Activated CD4-positive, alpha-beta T cell treated with anti-CD3 and anti-CD28 coated beads for 4 hours (primary cell): ENCODE data around the gene FBXO22.
"Not testable (repeated sequence)": the region's sequence is repeated elsewhere in the genome, so short reads cannot be mapped to it uniquely, and the experiment has no call there.

Experiments used
- DNase-seq, 2 donors: peaks; one replicate each; pipeline ENCODE4 v3.0.0-alpha.2; 2020

Gene FBXO22

DNA sequence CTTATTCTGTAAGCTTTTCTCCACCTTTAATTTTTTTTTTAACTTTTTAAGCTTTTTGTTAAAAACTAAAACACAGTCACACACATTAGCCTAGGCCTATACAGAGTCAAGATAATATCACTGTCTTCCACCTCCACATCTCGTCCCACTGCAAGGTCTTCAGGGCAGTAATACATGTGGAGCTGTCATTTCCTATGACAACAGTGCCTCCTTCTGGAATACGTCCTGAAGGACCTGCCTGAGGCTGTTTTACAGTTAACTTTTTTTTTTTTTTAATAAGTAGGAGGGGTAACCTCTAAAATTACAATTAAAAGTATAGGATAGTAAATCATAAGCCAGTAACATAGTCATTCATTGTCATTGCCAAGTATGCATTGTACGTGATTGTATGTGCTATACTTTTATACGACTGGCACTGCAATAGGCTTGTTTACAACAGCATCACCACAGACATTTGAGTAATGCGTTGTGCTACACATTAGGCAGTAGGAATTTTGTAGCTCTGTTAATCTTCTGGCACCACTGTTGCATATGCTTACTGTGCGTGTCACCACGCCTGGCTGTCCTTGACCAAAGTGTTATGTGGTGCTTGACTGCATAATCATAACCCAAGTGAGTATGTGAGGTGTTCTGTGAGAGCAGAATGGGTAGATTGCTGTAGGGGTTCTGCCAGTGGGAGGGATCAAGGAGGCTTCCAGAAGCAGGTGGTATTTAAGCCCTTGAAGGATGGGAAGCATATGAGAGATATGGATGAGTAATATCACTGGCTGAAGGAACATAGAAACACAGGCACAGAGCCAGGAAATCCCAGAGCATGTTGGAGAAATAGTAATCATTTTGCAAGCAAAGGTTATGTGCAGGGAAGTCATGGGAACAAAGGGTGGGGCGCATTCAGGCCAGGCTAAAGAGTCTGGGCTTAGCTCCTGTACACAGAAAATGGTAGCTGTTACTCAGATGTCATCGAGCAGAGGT is 18.3 kb downstream of the FBXO22 start:
- peak in 1 of 2 donors; percentile 14 for DNase-seq

DNA sequence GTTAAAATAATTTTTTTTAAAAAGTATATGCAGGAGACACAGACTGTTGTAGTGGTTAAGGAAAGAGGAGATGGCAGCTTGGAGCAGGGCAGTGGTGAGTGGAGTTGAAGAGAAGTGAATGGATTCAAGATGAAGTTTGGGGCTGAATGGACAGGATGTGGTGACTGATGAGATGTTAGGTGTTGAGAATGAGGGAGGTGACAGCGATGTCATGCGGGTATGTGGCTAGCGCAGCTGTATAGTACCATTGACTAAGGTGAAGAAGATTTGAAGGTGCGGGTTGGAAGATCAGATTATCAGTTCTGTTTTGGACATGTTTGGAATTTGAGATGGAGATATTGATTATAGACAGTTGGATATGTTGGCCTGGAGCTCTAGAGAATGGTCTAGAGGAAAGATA is 20.1 kb downstream of the FBXO22 start:
- DNase-seq = no peak

DNA sequence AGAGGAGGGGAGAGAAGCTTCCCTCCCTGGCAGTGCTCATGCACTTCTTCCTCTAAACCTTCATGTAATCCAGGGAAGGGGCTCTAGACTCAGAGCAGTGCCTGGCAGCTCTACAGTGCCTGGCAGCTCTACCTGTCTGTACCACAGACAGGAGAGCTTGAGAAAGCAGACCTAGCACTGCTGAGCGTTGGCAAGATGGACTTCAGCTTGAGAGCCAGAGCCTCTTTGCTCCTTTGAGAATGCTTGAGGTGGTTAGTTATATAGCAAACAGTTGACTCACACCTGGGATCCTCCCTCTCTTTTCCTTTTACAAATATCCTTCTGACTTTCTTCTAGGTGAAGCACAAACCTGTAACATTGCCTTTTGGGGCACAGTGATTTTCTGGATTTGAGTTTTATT is 20.9 kb downstream of the FBXO22 start:
- DNase-seq = no peak

DNA sequence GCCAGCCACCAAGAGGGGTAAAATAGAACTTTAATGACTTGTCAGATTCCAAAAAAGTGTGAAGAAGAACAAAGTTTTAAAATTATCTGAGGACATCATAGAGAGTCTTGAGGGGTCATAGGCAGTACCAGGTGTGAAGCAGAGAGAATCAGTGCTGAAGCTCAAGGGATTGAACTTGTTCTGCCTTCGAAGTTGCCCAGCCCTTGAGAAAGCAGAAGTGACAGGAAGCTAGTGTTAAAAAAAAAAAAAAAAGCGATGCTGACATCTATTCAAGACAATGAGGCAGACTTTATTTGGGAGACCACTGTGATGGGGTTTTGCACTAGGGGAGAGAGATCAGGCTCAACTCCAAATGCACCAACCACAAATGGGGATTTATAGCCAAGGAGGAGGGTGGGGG is 21.8 kb downstream of the FBXO22 start:
- DNase-seq = no peak

GRCh38 chr15:75926931-75927330 is 23.3 kb downstream of the FBXO22 start:
- DNase-seq = no peak

- DNase-seq = no peak
Measured at GRCh38 chr15:75927601-75928000, 23.9 kb downstream of the FBXO22 start.

GRCh38 chr15:75928680-75929608 is 25.3 kb downstream of the FBXO22 start:
- no peak for DNase-seq

DNA sequence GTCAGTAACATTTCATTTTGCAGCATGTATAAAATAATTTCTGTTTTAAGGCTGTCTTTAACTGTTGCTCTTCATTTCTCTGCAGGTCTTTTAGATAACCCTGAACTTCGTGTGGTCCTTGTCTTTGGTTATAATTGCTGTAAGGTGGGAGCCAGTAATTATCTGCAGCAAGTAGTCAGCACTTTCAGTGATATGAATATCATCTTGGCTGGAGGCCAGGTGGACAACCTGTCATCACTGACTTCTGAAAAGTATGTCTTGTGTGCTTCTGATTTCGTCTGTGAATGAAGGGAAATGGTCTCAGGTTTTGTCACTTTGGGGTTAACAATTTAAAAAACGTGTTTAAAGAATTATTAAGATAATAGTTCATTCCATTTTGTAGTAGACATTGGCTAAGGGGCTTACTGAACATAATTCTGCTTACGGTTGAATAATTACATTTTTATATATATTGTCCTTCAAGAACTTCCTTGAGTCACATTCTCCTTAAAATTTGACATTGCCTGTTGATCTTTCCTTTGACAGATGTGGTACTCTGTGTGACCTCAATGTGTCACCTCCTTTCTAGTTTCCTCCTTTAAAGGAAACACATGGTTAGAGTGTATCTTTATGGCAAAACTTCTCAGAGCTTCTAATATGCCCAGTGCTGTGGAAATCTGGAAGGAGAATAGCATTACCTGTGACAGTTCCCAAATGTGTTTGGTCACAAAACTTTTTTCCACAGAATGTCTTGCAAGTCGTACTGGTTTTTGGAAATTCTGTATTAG is 26.3 kb downstream of the FBXO22 start:
- DNase-seq = no peak

DNA sequence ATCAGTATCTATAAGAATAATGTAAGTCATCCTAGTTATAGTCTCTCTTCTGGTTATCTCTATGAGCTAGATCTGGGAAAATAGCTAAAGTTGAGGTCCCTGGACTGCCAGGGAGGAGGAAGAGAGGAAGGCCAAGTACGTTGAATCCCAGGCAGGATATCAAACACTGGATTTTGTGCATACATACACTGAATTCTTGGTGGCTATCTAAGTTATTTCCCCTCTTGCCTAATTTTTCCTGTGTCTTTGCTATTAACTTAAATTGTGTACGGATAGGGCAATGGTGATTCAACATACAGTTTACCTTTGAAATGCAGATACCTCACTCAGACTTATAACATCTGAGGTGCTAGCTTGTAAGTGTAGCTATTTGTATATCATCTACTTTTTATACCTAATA is 27.2 kb downstream of the FBXO22 start:
- DNase-seq = no peak

- DNase-seq = no peak
Measured at GRCh38 chr15:75942464-75942863, 38.8 kb downstream of the FBXO22 start.

DNA sequence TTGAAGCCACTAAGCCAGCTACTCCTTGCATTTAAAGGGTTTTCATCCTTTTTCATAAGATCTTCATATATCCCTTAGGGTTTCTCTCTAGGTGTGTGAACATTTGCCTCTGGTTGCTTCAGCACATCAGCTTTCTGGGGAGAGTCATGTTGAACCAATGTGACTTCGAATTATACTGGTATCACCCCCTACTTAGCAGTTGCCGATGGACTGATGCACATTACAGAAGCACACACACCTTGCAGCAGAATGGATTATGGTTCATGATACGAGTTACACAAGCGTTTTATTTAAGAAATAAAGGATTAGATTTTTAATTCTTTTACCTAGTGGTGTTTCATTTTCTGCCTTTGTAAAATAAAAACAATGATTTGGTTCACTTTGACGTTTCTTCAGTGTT is 39.6 kb downstream of the FBXO22 start:
- no peak for DNase-seq

- DNase-seq = no peak
Measured at GRCh38 chr15:75943713-75944215, 40.1 kb downstream of the FBXO22 start.

- no peak for DNase-seq
Measured at GRCh38 chr15:75945953-75946352, 42.3 kb downstream of the FBXO22 start.

DNA sequence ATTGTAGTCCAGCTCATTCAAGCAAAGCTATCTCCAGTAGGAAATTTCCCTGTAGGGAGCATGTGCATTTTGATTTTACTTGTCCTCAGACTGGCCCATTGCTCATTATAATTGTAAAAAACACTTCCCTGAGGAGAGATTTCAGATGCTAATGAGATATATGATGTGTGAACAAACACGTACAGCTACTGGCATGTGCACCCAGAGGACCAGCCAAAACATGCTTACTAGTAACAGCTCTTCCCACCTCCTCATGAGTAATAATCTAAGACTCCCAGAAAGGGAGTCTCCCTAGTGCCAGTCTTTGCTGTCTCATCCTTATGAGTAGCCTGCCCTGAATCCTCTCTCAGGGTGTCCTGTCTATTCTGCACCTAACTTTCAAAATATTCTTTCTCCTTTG is 43.4 kb downstream of the FBXO22 start:
- no peak for DNase-seq

- DNase-seq = no peak
Measured at GRCh38 chr15:75948761-75949296, 45.2 kb downstream of the FBXO22 start.

- DNase-seq = no peak
Measured at GRCh38 chr15:75952525-75952924, 48.8 kb downstream of the FBXO22 start.

DNA sequence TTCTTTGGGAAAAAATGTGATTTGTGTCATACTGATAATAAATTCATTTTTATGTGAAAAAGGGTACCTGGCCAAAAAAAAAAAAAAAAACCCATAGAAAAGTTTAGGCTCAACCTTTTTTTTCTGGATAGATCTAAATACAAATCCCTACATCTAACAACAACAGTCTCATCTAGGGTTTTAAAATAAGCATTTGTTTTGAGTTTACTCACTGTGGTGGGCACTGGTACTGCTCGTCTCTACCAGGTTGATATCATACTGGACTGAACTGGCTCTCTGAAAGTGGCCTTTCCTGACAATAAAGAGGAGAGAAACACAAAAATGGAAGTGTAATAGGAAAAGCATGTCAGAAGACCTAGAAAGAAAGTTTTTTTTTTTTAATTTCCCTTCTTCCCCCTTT is 52.0 kb downstream of the FBXO22 start:
- no peak for DNase-seq

DNA sequence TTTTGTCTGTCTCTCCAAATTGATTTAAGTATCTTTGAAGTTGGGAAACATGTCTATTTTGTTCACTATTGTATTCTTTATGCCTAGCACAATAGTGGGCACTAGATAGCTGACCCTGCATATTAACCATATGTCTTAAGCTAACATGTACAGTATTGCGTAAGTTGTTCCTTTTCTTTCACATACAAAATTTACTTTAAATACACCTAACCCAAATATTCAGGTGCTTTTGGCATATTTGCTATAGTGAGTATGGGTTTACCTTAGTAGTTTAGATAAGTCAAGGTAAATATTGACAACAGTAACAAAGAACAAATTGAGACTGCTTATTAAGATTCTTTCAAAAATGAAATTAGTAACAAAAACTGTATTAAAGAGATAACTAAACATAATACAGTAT is 57.7 kb downstream of the FBXO22 start:
- no peak for DNase-seq

- DNase-seq = no peak
Measured at GRCh38 chr15:75966073-75966472, 62.4 kb downstream of the FBXO22 start.

DNA sequence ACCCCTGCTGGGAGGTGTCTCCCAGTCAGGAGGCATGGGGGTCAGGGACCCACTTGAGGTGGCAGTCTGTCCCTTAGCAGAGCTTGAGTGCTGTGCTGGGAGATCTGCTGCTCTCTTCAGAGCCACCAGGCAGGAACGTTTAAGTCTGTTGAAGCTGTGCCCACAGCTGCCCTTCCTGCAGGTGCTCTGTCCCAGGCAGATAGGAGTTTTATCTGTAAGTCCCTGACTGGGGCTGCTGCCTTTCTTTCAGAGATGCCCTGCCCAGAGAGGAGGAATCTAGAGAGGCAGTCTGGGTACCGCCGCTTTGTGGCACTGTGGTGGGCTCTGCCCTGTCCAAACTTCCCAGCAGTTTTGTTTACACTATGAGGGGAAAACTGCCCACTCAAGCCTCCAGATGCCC is 73.1 kb downstream of the FBXO22 start:
- not testable (repeated sequence) for DNase-seq

DNA sequence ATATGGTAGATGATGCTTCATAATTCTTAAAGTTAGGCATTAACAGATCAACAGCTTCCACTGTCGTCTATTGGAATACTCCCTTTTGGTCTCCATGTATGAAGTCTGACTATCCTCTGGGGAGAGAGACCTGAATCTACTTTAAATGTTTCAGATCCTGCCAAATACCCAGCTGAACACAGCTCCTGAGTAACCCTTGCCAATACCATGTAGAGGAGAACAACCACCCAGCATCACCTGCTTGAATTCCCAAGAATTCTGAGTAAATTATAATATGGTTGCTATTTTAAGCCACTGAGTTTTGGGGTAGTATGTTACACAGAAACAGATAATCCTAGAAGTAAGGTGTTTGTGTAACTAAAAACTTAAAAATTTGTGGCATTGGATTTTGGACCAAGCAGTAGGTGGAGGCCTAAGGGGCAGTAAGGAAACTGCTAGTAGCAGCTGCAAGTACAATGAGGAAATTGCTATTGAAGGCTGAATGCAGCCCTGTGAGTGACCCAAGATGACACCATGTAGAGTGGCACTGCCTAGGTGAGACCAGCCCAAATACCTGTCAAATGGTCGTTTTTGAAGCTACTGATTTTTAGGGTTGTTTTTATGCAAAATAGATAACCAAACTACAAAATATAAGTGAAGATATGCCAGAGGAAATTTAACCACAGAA is 77.6 kb downstream of the FBXO22 start:
- no peak for DNase-seq

GRCh38 chr15:75982468-75982867 is 78.8 kb downstream of the FBXO22 start:
- no peak for DNase-seq
